ENCODE measurements around the gene CHL1. TPM values are rescaled to one million over a fixed set of nuclear protein-coding genes. Genes with fewer than 3 reads are reported as not detected.

The CHL1 gene
- total RNA-seq, 1 experiment from 2014 or later: not detected

DNA sequence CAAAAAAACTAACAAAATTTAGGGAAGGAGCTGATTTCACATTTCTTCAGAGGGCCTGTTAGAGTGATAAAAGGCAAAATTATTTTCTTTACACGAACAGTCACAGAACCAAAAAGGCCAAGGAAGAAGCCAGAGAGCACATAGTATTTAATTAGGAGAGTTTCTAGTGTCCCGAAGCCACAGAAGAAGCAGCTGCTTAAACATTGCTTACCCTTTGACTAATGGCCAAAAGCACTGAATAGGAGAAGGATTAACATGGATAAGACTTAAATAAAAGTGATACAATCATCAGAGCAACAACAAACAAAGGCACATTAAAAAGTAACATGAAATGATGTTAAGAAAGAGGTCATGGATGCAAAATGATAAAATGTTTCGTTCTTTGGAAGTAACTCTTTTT lies 98.6 kb downstream of the CHL1 start:
- BruUV-seq (replicated peaks): no TSS peak
- no peaks in the 10 kb centered on the region for H3K4me1 ChIP-seq
- TF ChIP-seq CTCF (IDR thresholded peaks at IDR 0.05; ENCODE audit: insufficient read depth in 1 of 2, low read depth in 1 of 2, low read length in 1 of 2, severe bottlenecking in 1 of 2, unreplicated experiment in 1 of 2): no peak
- ChIA-PET CTCF (interaction anchor here (0.6 to 0.8 kb wide), 3 partner anchors 47 to 119 kb away, joined by 3 to 4 read pairs (median 4); no protein-coding TSS in a partner anchor), POLR2A (no interaction called here)
- H3K36me3 ChIP-seq (ENCODE audit: control insufficient read depth, insufficient read depth, low read length): no peaks in the 10 kb centered on the region
- no peaks in the 10 kb centered on the region for H3K27me3 ChIP-seq (replicated peaks; ENCODE audit: control insufficient read depth, insufficient read depth, low read length)
- Mint-ChIP-seq H3K4me3 (ENCODE audit: unreplicated experiment) (no peak overlapping the region), H3K27ac (ENCODE audit: unreplicated experiment) (no peak overlapping the region), H3K27me3 (ENCODE audit: insufficient read depth, unreplicated experiment) (peaks cover 3% of the 10 kb centered on the region), H3K4me1 (ENCODE audit: low read depth, unreplicated experiment) (no peaks in the 10 kb centered on the region), H3K9me3 (ENCODE audit: unreplicated experiment) (no peaks in the 10 kb centered on the region), H3K36me3 (ENCODE audit: insufficient read depth, unreplicated experiment) (no peaks in the 10 kb centered on the region)
- H3K4me3 ChIP-seq (ENCODE audit: low read depth, low read length): no peak overlapping the region
- no peak for DNase-seq
- H3K9me3 ChIP-seq: no peaks in the 10 kb centered on the region
- intact Hi-C loops (cut with micrococcal nuclease; ENCODE audit: unreplicated experiment): no loop called here

GRCh38 chr3:297585-297984 lies 101.0 kb downstream of the CHL1 start:
- no peak overlapping the region for H3K4me3 Mint-ChIP-seq (ENCODE audit: unreplicated experiment)
- H3K36me3 ChIP-seq (ENCODE audit: control insufficient read depth, insufficient read depth, low read length): no peaks in the 10 kb centered on the region
- DNase-seq: no peak
- intact Hi-C loops (cut with micrococcal nuclease; ENCODE audit: unreplicated experiment): no loop called here
- POLR2A ChIA-PET: no interaction called here
- no TSS peak for BruUV-seq (replicated peaks)
- no peaks in the 10 kb centered on the region for H3K9me3 ChIP-seq
- no peak overlapping the region for H3K27ac Mint-ChIP-seq (ENCODE audit: unreplicated experiment)
- TF ChIP-seq CTCF (IDR thresholded peaks at IDR 0.05; ENCODE audit: insufficient read depth in 1 of 2, low read depth in 1 of 2, low read length in 1 of 2, severe bottlenecking in 1 of 2, unreplicated experiment in 1 of 2): no peak
- no peaks in the 10 kb centered on the region for H3K4me1 Mint-ChIP-seq (ENCODE audit: low read depth, unreplicated experiment)
- no peak overlapping the region for H3K4me3 ChIP-seq (ENCODE audit: low read depth, low read length)
- CTCF ChIA-PET: no interaction called here
- peaks cover 3% of the 10 kb centered on the region for H3K27me3 Mint-ChIP-seq (ENCODE audit: insufficient read depth, unreplicated experiment)
- H3K36me3 Mint-ChIP-seq (ENCODE audit: insufficient read depth, unreplicated experiment): no peaks in the 10 kb centered on the region
- H3K27me3 ChIP-seq (replicated peaks; ENCODE audit: control insufficient read depth, insufficient read depth, low read length): no peaks in the 10 kb centered on the region
- H3K9me3 Mint-ChIP-seq (ENCODE audit: unreplicated experiment): no peaks in the 10 kb centered on the region
- H3K4me1 ChIP-seq: no peaks in the 10 kb centered on the region

- Mint-ChIP-seq H3K27me3 (ENCODE audit: insufficient read depth, unreplicated experiment) (peaks cover 7% of the 10 kb centered on the region), H3K4me1 (ENCODE audit: low read depth, unreplicated experiment) (no peaks in the 10 kb centered on the region), H3K27ac (ENCODE audit: unreplicated experiment) (no peak overlapping the region), H3K4me3 (ENCODE audit: unreplicated experiment) (no peak overlapping the region), H3K9me3 (ENCODE audit: unreplicated experiment) (no peaks in the 10 kb centered on the region), H3K36me3 (ENCODE audit: insufficient read depth, unreplicated experiment) (no peaks in the 10 kb centered on the region)
- no TSS peak for BruUV-seq (replicated peaks)
- H3K27me3 ChIP-seq (replicated peaks; ENCODE audit: control insufficient read depth, insufficient read depth, low read length): no peaks in the 10 kb centered on the region
- no peak for DNase-seq
- no peak overlapping the region for H3K4me3 ChIP-seq (ENCODE audit: low read depth, low read length)
- no peaks in the 10 kb centered on the region for H3K9me3 ChIP-seq
- CTCF ChIA-PET: no interaction called here
- H3K4me1 ChIP-seq: no peaks in the 10 kb centered on the region
- POLR2A ChIA-PET: no interaction called here
- TF ChIP-seq CTCF (IDR thresholded peaks at IDR 0.05; ENCODE audit: insufficient read depth in 1 of 2, low read depth in 1 of 2, low read length in 1 of 2, severe bottlenecking in 1 of 2, unreplicated experiment in 1 of 2): no peak
- intact Hi-C loops (cut with micrococcal nuclease; ENCODE audit: unreplicated experiment): no loop called here
- no peaks in the 10 kb centered on the region for H3K36me3 ChIP-seq (ENCODE audit: control insufficient read depth, insufficient read depth, low read length)
These were observed 103.2 kb downstream of the CHL1 start for GRCh38 chr3:299590-300301.
